G401.6 (cell line): ENCODE measurements around the gene SUDS3.

Source experiments
- FAIRE-seq: peaks from 2 replicates; lab custom pipeline; 2012; peaks lifted over from hg19 to GRCh38; lab: Jason Lieb, UNC

SUDS3 gene

GRCh38 chr12:118357257-118358007 lies 18.9 kb upstream of the SUDS3 start:
- no peak for FAIRE-seq

DNA sequence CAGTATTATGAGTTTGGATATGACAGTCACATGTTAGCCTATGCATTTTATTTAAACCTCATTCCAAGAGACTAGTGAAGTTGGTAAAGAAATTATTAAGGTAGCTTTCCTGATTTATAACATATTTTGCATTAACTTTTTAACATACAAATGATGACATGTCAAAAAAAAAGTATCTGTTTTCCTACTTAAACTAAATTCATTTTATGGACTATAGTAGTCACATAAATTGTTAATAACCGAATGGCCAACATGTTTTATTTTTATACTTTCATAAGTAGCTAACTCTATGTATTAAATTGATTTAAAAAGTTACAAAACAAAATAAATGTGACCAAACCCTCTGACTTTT lies 18.4 kb upstream of the SUDS3 start:
- FAIRE-seq: peak; percentile 56

DNA sequence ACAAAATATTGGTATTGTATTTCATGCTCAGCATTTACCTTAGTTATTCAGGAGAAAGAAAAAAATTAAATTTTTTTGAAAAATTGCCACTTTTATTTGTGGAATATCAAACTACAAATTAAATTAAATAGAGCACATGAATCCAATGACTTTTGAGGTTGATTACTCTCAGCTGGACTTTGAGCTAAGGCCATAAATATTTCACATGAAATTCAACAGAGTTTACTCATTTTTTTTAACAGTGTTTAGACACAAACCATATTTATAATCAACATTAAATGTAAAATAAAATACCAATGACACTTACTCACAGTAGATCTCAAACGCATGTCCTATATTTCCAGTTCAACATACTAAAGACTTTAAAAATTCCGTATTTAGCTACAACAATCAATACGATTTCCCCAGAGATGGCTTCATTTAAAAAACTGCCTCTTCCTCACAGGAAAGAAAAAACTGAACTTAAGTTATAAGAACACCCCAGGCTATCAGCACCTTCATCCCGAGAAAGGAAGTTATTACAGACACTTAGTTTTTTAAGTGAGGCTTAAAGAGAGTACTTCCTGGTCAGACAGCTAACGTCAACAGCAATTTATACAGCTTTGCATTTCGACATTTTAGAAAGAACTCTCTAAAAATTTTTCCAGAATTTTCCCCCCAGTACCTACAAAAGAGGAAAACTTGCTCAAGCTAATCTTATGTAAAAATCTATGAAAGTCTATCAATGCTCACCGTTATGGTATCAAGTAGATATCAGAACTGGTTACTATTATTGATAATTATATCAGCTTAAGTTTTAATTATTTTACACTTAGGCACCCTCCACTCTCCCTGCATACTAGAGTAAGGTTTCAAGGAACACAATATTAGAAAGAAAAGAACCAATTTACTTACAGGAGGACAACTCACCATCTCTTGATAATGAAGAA lies 17.5 kb upstream of the SUDS3 start:
- FAIRE-seq: peak; percentile 3

DNA sequence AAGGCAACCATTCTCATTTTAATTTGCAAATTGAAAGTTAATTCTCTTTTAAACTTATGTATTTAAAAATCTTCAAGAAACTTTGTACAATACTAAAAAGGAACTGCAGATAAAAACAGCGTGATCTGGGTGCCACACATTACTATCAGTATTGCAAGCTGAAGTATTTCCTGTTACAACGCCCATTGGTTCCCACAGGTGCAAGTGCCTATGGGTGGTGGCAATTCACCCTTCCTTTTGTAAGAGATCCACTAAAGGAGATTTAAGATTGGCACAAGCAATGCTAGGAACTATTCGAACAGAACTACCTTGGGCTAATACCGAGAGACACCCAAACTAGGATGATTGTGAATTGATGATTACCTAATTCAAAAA lies 16.8 kb upstream of the SUDS3 start:
- no peak for FAIRE-seq

- FAIRE-seq: no peak
Observed at GRCh38 chr12:118361092-118361404, 15.3 kb upstream of the SUDS3 start.

DNA sequence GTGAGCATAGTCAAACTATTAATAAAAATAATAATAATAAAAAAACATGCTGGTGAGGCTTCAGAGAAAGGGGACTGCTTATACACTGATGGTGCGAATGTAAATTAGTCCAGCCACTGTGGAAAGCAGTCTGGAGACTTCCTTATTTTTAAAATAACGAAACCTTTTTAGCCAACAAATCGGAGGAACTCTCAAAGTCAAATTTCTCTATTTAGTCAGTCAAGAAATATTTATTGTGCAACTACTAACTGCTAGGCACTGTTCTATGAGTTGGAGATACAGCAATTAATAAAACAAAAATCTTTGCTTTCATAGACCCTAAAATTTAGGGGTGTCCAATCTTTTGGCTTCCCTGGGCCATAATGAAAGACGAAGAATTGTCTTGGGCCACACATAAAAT lies 14.5 kb upstream of the SUDS3 start:
- FAIRE-seq: no peak

DNA sequence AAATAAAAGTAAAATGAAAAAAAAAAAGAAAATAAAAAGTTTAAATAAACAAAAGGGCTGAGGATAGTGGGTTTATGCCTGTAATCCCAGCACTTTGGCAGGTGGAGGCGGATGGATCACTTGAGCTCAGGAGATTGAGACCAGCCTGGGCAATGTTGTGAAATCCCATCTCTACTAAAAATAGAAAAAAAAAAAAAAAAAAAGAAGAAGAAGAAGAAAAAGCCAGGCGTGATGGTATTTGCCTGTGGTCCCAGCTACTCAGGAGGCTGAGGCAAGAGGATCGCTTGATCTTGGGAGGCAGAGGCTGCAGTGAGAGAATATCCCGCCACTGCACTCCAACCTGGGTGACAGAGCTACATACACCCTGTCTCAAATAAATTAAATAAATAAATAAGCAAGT lies 7.5 kb upstream of the SUDS3 start:
- FAIRE-seq: no peak

DNA sequence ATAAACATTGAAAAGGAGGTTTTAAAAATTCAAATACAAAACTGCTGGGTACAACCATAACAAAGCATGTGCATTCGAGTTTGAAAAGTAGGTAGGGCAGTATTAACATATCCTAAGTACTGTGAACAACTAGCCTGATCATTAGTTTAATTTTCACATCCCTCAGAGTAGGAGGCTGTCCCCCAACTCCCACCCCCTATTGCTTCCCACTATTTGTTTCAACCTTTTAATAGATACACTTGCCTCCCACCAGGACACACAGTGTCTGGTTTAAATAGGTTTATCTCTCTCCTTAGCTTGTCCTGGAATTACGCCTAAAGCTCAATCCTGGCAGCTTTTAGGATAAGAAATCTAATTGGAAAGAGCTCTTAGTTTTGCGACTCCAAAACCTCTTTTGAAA lies 5.8 kb upstream of the SUDS3 start:
- FAIRE-seq: no peak

DNA sequence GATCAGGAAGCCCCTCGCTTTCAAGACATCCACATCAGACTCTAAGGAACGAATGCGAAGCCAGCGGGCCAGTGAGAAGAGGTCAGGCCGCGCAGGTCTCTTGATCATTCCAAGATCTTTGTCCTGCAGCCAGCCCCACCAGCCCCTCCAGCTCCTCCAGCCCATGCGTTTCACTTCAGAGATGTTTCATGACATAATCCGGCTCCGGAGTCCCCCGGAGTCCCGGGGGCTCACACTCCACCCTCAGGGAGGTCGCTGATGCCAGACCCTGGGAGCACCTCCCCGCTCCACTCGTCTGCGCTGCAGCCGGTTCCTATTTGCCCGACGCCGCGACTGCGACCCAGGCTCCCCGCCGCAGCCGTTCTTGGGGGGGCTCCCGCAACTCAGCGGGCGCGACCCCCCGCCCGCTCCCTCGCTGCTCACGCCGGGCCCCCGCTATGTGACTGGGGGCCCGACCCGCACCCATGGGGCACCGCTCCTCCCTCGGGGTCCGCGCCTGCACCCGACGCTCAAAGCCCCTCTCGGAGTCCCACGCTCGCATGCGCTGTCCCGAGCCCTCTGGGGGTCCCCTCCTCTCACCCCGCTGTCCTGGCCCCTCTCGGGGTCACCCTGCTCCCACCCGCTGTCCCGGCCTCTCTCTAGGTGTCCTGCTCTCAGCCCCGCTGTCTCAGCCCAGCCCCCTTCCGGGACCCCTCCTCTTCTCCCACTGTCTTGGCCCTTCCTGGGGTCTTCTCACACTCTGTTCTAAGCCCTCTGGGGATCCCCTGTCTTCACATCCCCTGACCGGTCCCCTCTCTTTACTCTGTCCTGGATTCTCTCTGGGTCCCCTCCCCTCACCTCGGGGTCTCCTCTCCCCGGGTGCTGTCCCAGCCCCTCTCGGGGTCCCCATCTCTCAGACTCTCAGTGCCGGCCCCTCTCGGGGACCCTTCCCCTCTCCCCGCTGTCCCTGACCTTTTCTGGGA lies 4.8 kb upstream of the SUDS3 start:
- FAIRE-seq: no peak

DNA sequence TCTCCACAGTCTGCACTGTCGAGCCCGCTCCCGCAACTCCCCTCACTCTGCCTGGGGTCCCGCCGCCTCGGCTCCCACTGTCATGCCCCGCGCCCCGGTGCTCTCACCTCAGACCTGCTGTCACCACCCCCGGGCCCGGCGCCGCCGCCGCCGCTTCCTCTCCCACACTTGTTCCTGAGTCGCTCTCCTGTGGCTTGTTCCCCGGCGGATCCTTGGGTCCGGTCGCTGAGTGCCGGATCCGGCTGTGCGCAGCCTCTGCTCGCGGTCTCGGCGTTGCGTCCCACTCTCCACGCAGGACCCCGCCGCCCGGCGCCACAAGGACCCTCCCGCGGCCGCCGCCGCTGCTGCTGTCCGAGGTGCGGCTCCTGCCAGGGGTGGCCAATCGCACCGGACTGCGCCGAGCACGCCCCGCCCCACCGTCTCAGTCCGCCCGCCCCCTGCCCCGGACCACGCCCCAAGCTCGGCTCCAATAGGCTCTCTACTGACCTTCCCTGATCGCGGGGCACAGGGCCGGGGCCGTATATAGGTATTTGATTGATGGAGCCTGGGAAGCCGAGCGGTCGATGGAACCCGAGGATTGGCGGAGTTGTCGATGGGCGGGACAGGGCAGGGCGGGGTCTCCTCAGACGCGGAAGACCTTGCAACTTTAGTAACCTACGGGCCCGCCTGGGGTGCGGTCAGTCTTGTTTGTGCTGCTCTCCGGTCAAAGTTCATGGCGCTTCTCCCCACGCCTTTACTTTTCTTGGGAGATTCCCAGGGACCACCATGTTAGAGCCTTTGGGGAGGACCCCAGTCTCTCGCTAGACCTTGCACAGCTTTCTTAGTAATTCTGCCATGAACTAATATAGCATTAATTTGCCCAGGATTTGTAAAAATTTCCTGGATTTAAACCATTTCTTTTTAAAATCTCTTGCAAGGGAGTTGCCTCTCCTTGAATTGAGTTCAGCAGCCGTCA lies 3.5 kb upstream of the SUDS3 start, which contains the start of gene TAOK3:
Gene TAOK3, minus strand, starts transcription at position 367 of the 955 bp plus-strand sequence. CDS start 117,340 bp downstream, outside the sequence.
- peak; percentile 89 for FAIRE-seq

GRCh38 chr12:118373616-118374015 lies 2.7 kb upstream of the SUDS3 start:
- FAIRE-seq: no peak

DNA sequence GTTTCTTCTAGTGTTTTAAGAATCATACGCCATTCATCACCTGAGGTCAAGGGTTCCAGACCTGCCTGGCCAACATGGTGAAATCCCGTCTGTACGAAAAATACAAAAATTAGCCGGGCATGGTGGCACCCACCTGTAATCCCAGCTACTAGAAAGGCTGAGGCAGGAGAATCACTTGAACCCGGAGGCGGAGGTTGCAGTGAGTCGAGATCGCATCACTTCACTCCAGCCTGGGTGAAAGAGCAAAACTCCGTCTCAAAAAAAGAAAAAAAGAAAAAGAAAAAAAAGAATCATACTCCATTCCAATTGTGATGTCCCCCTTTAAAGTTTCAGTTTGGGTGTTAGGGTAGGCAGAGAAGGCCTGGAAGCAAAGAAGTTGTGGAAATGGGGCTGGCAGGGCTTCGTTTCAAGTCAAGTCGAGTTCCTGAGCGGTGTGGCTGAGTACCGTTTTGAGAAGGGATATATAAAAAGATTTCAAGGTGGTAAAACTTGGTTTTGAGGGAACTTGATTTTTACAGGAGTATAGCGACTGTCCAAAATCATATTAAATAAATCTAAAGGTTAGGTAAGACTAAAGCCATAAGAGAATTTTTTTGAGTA lies 2.1 kb upstream of the SUDS3 start:
- no peak for FAIRE-seq

DNA sequence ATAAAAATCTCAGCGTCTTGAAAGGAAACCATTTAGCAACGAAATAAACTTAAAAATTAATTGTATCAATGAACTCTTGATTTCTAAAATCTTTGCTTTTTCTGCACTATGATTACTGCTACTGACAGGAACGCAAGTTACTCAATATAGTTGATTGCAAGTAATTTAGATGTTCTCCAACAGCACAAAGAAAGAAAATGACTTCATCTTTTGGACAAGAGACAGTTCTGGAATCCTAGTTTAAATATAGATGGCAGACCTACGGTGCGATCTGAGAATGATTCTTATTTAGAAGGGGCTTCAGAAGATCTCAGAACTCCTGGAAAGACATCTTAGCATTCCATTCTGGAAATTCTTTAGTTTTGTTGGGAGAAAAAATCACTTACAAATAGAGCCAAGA lies 1.4 kb upstream of the SUDS3 start:
- no peak for FAIRE-seq

DNA sequence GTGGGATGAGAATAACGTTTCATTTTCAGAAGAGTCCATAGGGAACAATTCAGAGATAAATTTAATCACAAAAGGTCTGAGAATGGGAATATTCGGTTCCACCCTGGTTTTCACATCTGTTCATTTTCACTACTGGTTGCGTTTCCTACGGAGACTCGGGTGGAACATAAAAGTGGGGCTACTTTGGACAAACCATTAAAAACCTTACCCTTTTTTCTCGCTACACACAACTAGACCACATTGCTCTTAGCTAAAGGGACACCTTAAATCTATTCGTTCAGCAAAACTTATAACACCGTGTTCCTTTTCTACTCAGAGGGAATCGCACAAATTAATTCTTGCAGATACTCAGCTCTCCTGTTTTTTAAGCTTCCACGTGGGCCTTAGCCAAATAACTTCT lies 1.0 kb upstream of the SUDS3 start:
- FAIRE-seq: no peak

DNA sequence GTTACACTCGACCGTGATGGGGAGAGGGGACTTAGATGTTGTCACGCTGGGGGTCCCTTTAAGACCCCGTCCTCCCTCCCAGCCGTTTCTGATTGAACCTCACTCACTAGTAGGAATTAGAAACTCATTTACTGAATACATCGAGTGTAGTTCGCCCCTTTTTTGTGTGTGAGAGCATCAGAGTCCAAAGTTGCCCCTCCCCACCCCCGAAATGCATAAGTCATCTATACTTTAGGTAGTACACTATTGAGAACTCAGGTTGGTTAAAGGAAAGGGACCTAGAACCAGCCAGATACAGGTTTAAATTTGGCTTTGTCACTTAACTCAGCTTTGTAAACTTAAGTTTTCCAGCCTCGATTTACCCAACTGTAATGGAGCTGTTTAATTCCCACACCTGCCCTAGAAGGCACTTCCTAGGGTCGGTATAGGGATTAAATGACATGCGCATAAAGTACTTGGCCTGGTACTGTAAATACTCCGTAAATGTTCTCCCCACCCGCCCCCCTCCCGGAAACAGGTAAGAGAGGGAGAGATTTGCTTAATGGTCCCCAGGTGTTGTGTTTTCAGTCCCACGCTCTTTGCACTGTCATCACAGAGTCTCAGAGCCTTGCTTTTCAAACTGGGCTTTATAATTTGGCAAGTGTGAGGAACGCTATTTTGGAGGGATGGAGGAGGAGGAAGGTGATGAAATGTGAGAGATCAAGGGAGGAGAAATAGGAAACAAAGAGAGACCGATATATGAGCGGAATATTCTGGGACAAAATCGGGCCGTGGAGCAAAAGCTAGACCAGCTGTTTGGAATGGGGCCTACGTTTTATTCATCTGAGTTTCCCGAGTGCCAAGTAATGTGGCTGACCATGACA lies 897 bp downstream of the SUDS3 start:
- no peak for FAIRE-seq

GRCh38 chr12:118377884-118378470 lies 1.6 kb downstream of the SUDS3 start:
- peak; percentile 85 for FAIRE-seq

DNA sequence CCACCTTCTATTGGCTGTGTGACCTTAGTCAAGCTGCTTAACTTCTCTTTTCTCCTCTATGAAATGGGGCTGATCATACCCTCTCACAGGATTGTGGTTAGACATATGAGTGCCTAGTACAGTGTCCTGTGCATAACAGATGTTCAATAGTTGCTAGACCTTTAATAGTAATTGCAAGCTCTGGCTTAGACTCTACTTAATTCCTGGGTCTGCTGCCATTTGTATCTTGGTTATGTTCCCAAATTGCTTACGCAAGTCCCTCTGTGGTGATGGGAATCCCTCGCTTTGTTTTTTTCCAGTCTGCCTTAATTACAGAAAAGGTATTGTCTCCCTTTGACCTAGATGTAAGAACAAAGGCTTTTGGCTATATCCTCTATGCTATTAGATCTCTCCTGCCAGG lies 15.1 kb downstream of the SUDS3 start:
- FAIRE-seq: no peak

GRCh38 chr12:118391836-118392235 lies 15.5 kb downstream of the SUDS3 start:
- FAIRE-seq: no peak

- FAIRE-seq: no peak
Observed at GRCh38 chr12:118397708-118398440, 21.5 kb downstream of the SUDS3 start.
